ENCODE data around the gene TTYH1.

Gene TTYH1

GRCh38 chr19:54424660-54425381, 9.6 kb downstream of the TTYH1 start:
- no peak for DNase-seq

GRCh38 chr19:54425382-54425723, 10.1 kb downstream of the TTYH1 start:
- no peak for DNase-seq

DNA sequence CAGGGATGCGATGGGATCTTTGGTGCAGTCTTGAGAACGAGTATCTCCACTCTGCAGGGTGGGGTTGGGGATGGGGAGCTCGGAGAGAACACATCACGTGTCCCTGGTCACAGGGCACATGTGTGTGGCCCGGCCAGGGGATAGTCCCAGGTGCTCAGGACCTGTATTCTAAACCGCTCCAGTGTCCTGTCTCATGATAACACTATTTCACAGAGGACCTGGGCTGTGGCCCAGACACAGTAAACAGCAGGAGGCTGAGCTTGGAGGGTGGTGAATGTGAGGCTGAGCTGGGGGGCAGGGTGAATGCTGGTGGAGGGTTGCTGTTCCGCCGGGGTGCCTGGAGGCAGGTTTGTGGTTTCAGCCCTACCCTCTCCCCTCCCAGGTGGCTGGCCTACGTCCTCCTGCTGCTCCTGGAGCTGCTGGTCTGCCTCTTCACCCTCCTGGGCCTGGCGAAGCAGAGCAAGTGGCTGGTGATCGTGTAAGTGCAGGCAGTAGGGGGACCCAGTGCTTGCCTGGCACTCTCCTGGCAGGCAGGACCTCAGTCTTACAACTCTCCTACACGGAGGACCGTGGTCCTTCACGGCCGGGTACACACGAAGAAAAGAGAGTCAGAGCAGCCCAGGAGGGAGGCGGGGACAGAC, 11.1 kb downstream of the TTYH1 start:
- peak; percentile 21 for DNase-seq

DNA sequence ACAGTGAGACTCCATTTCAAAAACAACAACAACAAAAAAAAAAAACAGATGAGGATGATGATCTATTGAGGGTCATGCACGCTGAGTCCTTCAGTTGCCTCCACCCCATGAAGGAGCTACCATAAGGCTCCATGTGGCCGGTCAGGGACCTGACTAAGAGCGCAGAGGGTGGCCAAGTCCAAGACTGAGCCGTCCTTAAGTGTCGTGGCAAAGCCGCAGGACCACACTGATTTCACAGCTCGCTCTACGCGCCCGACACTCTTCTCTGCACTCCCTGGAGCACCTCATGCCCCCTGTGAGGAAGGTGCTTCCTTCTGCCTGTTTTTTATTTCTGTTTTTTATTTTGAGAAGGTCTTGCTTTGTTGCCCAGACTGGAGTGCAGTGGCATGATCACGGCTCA, 12.3 kb downstream of the TTYH1 start:
- no peak for DNase-seq

GRCh38 chr19:54428323-54429175, 13.3 kb downstream of the TTYH1 start:
- no peak for DNase-seq

DNA sequence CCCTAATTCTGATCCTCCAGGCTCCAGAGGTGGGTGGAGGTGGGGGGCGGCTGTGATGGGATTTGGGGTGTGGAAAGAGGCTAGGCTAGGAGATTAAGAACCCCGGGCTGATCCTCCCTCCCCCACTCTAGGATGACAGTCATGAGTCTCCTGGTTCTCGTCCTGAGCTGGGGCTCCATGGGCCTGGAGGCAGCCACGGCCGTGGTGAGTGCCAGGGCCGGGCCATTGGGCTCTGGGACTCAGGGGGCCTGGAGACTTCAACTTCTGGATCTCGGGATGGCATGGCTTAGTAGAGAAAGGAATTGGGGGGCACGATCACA, 13.9 kb downstream of the TTYH1 start:
- DNase-seq = no peak

- no peak for DNase-seq
These were observed 14.4 kb downstream of the TTYH1 start for GRCh38 chr19:54429545-54430227.

DNA sequence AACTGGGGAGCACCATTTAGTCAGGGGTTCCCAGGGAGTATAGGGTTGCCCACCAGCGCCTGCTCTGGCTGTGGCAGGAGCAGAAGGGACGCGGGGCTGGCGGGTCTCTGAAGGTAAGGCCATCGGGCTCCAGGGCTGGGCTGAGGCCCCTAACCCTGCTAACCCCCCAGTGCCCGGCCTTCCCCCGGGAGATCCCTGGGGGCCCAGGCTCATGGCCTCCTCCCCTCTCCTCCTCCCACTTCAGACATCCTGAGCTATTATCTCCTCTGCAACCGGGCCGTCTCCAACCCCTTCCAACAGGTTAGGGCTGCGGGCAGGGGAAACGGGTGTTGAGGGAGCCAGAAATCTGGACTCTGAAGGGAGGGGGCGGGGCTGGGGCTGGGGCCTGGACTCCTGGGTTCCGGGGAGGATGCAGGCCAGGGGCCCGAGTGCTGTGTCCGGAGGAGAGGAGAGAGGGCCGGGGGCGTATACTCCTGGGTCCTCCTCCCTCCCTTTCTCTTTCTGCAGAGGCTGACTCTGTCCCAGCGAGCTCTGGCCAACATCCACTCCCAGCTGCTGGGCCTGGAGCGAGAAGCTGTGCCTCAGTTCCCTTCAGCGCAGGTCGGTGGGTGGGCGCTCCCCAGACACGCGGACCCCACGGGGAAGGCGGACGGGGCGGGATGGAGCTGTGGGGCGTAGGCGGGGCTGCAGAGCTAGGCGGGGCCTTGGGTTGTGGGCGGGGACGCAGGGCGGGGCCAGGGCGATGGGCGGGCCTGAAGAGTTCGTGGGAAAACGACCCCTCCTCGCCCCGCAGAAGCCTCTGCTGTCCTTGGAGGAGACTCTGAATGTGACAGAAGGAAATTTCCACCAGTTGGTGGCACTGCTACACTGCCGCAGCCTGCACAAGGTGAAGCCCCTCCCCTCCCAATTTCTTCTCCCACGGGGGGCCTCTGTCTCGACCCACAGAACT, 15.3 kb downstream of the TTYH1 start:
- peak; percentile 73 for DNase-seq

DNA sequence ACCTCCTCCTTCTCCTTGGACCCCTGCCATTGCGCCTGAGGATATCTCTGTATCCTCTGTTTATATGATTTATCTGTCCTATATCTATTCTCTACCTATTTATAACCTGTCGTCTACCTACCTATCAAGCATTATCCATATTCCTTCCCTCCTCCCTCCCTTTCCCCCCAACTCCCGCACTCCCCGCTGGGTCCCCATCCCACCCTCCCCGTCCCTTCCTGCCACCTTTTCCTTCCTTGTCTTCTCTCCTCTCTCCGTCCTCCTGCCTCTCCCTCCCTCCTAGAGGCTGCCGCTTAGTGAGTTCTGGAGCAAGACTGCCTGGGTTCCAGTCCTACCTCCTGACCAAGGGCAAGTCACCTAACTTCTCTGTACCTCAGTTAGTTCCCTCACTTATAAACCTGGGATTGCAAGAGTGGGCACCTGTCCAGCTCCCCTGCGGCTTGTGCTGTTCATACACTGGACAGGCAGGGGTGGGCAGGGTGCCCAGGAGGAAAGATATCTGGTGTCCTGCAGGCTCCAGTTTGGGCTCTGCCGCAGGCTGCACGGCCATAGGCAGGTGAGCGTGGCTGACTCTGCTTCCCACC, 16.1 kb downstream of the TTYH1 start:
- DNase-seq = peak; percentile 78

GRCh38 chr19:54432144-54432738, 17.0 kb downstream of the TTYH1 start:
- no peak for DNase-seq

- no peak for DNase-seq
These were observed 18.4 kb downstream of the TTYH1 start for GRCh38 chr19:54433697-54434096.

DNA sequence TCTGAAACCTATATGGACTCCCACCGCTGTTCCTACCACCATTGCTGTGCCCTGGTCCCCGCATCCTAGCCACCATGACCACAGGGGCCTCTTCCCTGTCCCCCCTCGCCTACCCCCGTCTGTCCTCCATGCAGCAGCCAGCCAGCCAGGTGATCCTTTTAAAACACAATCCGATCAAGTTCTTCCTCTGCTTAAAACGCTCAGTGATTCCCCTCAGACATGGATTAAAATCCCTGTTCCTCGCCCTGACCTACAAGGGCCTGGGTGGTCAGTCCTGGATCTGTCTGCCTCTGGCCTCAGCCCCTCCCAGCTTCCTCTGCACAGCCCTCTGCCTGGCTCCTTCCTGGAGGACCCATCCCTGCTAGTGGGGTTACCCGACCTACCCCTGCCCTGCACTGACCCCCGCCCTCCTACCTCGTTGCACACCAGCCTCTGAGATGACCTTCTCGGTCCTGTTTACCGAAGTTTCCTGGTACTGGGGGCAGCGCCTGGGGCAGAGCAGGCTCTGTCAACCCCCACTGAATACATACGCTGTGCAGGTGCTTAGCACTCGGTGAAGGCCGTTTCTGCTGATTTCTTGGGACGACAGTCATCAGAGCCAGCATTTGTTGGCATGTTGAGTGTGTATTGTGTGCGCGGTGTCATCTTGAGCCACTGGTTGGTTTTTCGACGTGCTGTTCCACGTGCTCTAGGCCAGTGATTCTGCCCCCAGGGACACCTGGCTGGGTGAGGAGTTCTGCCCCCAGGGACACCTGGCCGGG, 19.0 kb downstream of the TTYH1 start:
- DNase-seq = peak; percentile 68

DNA sequence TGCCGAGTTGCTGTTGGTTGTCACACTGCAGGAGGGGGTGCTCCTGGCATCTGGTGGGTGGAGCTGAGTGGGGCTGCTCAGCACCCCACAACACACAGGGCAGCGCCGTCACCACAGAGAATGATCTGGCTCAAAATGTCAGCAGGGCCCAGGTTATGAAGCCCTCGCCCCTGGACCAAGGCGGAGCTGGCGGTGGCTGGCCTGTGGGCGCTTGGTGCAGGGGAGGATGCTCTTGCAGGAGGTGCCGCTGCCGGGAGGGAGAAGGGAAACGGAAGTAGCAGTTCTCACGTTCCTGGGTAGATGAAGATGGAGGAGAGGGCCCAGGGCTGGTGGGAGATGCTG, 19.6 kb downstream of the TTYH1 start:
- peak; percentile 68 for DNase-seq

DNA sequence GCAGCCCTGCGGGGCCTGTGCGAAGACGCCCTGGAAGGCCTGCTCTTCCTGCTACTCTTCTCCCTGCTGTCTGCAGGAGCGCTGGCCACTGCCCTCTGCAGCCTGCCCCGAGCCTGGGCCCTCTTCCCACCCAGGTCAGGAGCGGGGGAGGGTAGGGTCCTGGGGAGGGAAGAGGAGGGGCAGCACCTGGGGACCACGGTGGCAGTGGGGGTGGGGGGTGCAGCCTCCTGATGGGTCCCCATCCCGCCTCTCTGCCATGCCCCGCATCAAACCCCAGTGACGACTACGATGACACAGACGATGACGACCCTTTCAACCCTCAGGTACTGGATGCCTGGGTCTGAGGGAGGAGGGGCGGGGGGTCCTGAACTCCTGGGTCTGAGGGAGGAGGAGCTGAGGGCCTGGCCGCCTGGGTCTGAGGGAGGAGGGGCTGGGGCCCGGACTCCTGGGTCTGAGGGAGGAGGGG, 20.3 kb downstream of the TTYH1 start:
- DNase-seq = peak; percentile 19

DNA sequence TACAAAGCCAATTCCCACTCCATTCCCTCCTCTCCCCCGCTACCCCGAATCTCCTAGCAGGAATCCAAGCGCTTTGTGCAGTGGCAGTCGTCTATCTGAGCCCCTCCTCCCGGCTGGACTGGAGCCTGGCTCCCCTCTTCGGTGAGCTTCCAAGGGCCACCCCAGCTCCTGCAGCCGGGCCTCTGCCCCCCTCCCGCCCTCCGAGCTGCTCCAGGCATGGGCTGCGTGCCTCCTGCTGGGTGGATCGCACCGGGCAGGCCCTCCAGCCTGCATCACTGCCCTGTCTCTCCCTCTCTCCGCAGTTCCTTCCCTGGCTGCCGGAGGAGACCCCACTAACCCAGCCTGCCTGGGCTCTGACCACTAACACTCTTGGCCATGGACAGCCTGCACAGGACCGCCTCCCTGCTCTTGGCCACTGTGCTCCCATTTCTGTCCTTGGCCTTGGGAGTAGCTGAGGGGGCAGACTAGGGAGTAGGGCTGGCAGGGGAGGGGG, 20.8 kb downstream of the TTYH1 start:
- DNase-seq = no peak

GRCh38 chr19:54436628-54437252, 21.5 kb downstream of the TTYH1 start:
- no peak for DNase-seq

DNA sequence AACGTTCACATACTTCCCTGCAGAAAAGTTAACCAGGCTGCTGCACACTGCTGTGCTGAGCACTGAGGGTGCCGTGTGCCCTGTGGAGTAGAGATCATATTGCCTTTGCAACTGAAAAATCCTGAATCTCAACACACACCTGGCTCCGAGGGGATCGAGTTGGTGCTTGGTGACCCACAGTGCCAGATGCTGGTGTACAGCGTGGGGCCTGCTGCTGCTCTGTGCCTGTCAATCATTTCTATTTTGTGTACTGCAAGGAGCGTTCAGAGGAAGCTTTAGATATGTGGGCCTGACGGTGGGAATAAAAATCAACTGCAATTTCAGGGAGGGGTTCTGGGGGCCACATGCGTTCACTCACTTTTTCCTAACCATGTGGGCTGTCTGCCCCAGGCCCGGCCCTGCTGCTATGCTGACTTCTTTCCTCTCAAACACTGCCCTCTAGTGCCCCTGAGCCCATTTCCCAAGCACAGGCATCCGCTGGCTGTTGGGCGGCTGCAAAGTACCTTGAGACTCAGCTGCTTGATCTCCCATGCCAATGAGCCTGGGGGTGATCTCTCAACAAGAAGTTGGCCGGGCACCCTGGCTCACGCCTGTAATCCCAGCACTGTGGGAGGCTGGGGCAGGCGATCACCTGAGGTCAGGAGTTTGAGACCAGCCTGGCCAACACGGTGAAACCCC, 24.0 kb downstream of the TTYH1 start:
- peak; percentile 46 for DNase-seq

- DNase-seq = no peak
These were observed 25.4 kb downstream of the TTYH1 start for GRCh38 chr19:54440641-54441040.

- DNase-seq = no peak
These were observed 29.5 kb downstream of the TTYH1 start for GRCh38 chr19:54444737-54445136.

Measured in NCI-H69 (cell line).